ENCODE data around the gene ARPC1B. TPM values are rescaled to one million over a fixed set of nuclear protein-coding genes. Genes with fewer than 3 reads are reported as not detected.

Gene ARPC1B
- polyA plus RNA-seq, 1 of the 3 experiments (the other 2 are of a cell fraction), result 836 TPM

DNA sequence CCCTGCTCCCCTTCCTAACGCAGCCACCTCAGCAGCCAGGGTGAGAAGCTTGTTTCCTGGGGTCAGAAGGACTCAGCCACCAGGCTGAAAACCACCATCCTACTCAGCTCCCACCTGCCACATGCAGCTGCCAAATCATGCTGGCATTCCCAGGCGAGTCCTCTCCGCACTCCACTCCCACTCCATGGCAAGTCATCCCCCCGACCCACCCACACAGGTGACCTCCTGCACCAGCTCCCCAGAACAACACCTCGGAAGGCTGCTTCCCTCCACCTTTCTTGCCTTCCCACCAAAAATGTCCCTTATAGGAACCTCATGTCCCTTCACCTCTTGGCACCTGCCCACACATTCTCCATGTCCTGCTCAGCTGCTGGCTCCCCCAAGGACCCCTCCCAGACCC, 29.2 kb downstream of the ARPC1B start (continued):
- TF ChIP-seq, protein P1, sequence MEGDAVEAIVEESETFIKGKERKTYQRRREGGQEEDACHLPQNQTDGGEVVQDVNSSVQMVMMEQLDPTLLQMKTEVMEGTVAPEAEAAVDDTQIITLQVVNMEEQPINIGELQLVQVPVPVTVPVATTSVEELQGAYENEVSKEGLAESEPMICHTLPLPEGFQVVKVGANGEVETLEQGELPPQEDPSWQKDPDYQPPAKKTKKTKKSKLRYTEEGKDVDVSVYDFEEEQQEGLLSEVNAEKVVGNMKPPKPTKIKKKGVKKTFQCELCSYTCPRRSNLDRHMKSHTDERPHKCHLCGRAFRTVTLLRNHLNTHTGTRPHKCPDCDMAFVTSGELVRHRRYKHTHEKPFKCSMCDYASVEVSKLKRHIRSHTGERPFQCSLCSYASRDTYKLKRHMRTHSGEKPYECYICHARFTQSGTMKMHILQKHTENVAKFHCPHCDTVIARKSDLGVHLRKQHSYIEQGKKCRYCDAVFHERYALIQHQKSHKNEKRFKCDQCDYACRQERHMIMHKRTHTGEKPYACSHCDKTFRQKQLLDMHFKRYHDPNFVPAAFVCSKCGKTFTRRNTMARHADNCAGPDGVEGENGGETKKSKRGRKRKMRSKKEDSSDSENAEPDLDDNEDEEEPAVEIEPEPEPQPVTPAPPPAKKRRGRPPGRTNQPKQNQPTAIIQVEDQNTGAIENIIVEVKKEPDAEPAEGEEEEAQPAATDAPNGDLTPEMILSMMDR (IDR thresholded peaks at IDR 0.05), result no peak
- TF ChIP-seq, protein P2, sequence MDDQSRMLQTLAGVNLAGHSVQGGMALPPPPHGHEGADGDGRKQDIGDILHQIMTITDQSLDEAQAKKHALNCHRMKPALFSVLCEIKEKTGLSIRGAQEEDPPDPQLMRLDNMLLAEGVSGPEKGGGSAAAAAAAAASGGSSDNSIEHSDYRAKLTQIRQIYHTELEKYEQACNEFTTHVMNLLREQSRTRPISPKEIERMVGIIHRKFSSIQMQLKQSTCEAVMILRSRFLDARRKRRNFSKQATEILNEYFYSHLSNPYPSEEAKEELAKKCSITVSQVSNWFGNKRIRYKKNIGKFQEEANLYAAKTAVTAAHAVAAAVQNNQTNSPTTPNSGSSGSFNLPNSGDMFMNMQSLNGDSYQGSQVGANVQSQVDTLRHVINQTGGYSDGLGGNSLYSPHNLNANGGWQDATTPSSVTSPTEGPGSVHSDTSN (IDR thresholded peaks at IDR 0.05), result no peak
- no peak for TF ChIP-seq SIN3A (IDR thresholded peaks at IDR 0.05; ENCODE audit: borderline replicate concordance, low read depth, low read length)
- TF ChIP-seq, protein P3, sequence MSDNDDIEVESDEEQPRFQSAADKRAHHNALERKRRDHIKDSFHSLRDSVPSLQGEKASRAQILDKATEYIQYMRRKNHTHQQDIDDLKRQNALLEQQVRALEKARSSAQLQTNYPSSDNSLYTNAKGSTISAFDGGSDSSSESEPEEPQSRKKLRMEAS (IDR thresholded peaks at IDR 0.05; ENCODE audit: low read depth), result no peak

DNA sequence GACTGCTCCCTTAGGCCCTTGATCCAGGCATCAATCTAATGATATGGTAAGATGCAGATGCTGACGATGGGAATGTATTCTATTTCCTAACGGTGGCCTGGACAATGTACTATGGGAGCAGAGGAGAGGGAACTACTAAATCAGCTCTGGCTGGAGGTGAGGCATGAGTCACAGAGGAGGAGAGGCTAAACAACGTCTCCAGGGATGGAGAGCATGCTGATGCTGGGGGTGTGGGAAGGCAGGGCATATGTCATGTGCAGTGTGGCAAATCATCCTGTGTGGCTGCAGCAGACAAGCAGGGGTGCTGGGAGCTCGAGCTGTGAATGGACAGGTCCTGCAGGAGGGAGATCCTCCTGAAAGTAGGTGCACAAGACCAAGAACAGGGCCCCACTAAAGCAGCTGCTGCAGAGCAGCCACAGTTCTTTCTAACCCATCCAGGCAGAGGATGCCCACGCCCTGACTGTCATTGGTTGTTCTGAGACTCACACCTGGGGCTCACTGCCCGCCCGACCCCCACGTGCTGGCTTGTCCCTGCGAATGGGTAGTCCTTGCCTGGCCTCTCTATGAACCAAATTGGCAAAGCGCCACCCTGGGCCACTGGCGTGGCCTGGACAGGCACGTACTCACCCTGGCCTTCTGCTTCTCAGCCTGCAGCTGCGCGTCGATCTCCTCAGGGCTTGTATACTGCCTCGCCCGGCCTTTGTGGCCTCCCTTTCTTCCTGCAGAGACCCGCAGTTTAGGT, 29.9 kb downstream of the ARPC1B start:
- no peak for DNase-seq
- ChIA-PET CTCF (interaction anchor here (1.1 to 1.2 kb wide), 2 partner anchors 39 to 40 kb away, joined by 3 to 5 read pairs; no protein-coding TSS in a partner anchor), POLR2A (interaction anchor here (3.1 to 5.2 kb wide), 2 partner anchors 8 to 11 kb away, joined by 25 to 102 read pairs; no protein-coding TSS in a partner anchor)
- no peaks in the 10 kb centered on the region for H3K9me2 ChIP-seq
- H3K27me3 ChIP-seq (ENCODE audit: insufficient read depth), result no peaks in the 10 kb centered on the region
- no peak overlapping the region for H3K4me3 ChIP-seq (ENCODE audit: low read depth in 2 of 2, low read length in 1 of 2)
- no peak overlapping the region for H2AFZ ChIP-seq (ENCODE audit: low read depth)
- WGBS (ENCODE audit: low lambda C conversion rate), result 84% methylated on average over 13 of the region's 18 CpGs
- H3K4me1 ChIP-seq (ENCODE audit: control insufficient read depth in 1 of 2, insufficient read depth in 2 of 2, low read depth in 1 of 2, low read length in 1 of 2), result peaks cover 9 to 19% of the 10 kb centered on the region in 2 experiments; a peak in 3 of 4 replicates
- TF ChIP-seq SMC3 (IDR thresholded peaks at IDR 0.05; ENCODE audit: low read depth, low read length), result no peak
- TF ChIP-seq, protein P2 (IDR thresholded peaks at IDR 0.05), result no peak
- TF ChIP-seq FOSL2 (IDR thresholded peaks at IDR 0.05; ENCODE audit: borderline replicate concordance, low read depth), result no peak
- TF ChIP-seq SIN3A (IDR thresholded peaks at IDR 0.05; ENCODE audit: borderline replicate concordance, low read depth, low read length), result no peak
- TF ChIP-seq TEAD4 (IDR thresholded peaks at IDR 0.05; ENCODE audit: borderline replicate concordance, insufficient read depth), result no peak
- TF ChIP-seq GATA2 (CRISPR knock-in tag; IDR thresholded peaks at IDR 0.05), result no peak
- no peak for TF ChIP-seq MEF2A (IDR thresholded peaks at IDR 0.05; ENCODE audit: borderline replicate concordance, low read depth)
- TF ChIP-seq, protein P4, sequence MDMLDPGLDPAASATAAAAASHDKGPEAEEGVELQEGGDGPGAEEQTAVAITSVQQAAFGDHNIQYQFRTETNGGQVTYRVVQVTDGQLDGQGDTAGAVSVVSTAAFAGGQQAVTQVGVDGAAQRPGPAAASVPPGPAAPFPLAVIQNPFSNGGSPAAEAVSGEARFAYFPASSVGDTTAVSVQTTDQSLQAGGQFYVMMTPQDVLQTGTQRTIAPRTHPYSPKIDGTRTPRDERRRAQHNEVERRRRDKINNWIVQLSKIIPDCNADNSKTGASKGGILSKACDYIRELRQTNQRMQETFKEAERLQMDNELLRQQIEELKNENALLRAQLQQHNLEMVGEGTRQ (IDR thresholded peaks at IDR 0.05; ENCODE audit: borderline replicate concordance, low read depth, low read length), result no peak
- TF ChIP-seq, protein P1 (IDR thresholded peaks at IDR 0.05), result no peak
- H3K4me2 ChIP-seq, result no peak overlapping the region
- peaks cover 21% of the 10 kb centered on the region for H3F3A ChIP-seq (replicated peaks; ENCODE audit: insufficient read depth)
- no peak overlapping the region for H3K27ac ChIP-seq (ENCODE audit: low read depth in 2 of 2, low read length in 1 of 2)
- no peak overlapping the region for H3K9ac ChIP-seq
- peaks cover 41 to 48% of the 10 kb centered on the region in 2 experiments for H3K36me3 ChIP-seq (replicated peaks in 1 of 2; ENCODE audit: control insufficient read depth in 1 of 2, insufficient read depth in 2 of 2, low read length in 1 of 2)
- peaks cover 58% of the 10 kb centered on the region for H4K20me1 ChIP-seq (ENCODE audit: insufficient read depth)
- peaks cover 82% of the 10 kb centered on the region for H3K79me2 ChIP-seq (ENCODE audit: insufficient read depth)
- no peaks in the 10 kb centered on the region for H3K9me3 ChIP-seq

Data from SK-N-SH (cell line).